ENCODE measurements around the gene BUD13. TPM values are rescaled to one million over a fixed set of nuclear protein-coding genes. Genes with fewer than 3 reads are reported as not detected.

The BUD13 gene
- total RNA-seq, 4 donors from 2014 or later = 12.1 to 18.7 (median 16.2) TPM

GRCh38 chr11:116814502-116814901 is 41.7 kb upstream of the BUD13 start:
- Histone ChIP-seq H3K27me3 (no peaks in the 10 kb centered on the region), H3K4me3 (no peak overlapping the region), H3K9me3 (no peaks in the 10 kb centered on the region), H3K36me3 (no peaks in the 10 kb centered on the region), H3K4me1 (no peaks in the 10 kb centered on the region), H3K27ac (no peak overlapping the region)
- TF ChIP-seq POLR2A (IDR thresholded peaks at IDR 0.05) = no peak
- TF ChIP-seq CTCF (IDR thresholded peaks at IDR 0.05) = no peak
- DNase-seq = no peak
- intact Hi-C loops (cut with DNase I; ENCODE audit: low total_unique reads) = no loop called here

- Histone ChIP-seq H3K4me3 (no peak overlapping the region), H3K27me3 (no peaks in the 10 kb centered on the region), H3K4me1 (no peaks in the 10 kb centered on the region), H3K36me3 (no peaks in the 10 kb centered on the region), H3K27ac (no peak overlapping the region), H3K9me3 (no peaks in the 10 kb centered on the region)
- DNase-seq = no peak
- TF ChIP-seq POLR2A (IDR thresholded peaks at IDR 0.05) (no peak), CTCF (IDR thresholded peaks at IDR 0.05) (no peak)
- intact Hi-C loops (cut with DNase I; ENCODE audit: low total_unique reads) = no loop called here
Measured at GRCh38 chr11:116813781-116814471, 41.1 kb upstream of the BUD13 start.

- no peak overlapping the region for H3K27ac ChIP-seq
- TF ChIP-seq CTCF (IDR thresholded peaks at IDR 0.05) (no peak), POLR2A (IDR thresholded peaks at IDR 0.05) (no peak)
- H3K27me3 ChIP-seq = no peaks in the 10 kb centered on the region
- H3K36me3 ChIP-seq = no peaks in the 10 kb centered on the region
- no peak for DNase-seq
- no peaks in the 10 kb centered on the region for H3K4me1 ChIP-seq
- intact Hi-C loops (cut with DNase I; ENCODE audit: low total_unique reads) = no loop called here
- no peaks in the 10 kb centered on the region for H3K9me3 ChIP-seq
- H3K4me3 ChIP-seq = no peak overlapping the region
Measured at GRCh38 chr11:116813170-116813569, 40.4 kb upstream of the BUD13 start.

GRCh38 chr11:116812109-116812508 is 39.3 kb upstream of the BUD13 start:
- no peak for TF ChIP-seq CTCF (IDR thresholded peaks at IDR 0.05)
- TF ChIP-seq POLR2A (IDR thresholded peaks at IDR 0.05) = no peak
- intact Hi-C loops (cut with DNase I; ENCODE audit: low total_unique reads) = no loop called here
- Histone ChIP-seq H3K4me3 (no peak overlapping the region), H3K36me3 (no peaks in the 10 kb centered on the region), H3K27ac (no peak overlapping the region), H3K4me1 (no peaks in the 10 kb centered on the region), H3K9me3 (no peaks in the 10 kb centered on the region), H3K27me3 (no peaks in the 10 kb centered on the region)
- no peak for DNase-seq

GRCh38 chr11:116811194-116811593 is 38.4 kb upstream of the BUD13 start:
- no peaks in the 10 kb centered on the region for H3K27me3 ChIP-seq
- intact Hi-C loops (cut with DNase I; ENCODE audit: low total_unique reads) = no loop called here
- no peak overlapping the region for H3K4me3 ChIP-seq
- no peaks in the 10 kb centered on the region for H3K4me1 ChIP-seq
- no peaks in the 10 kb centered on the region for H3K9me3 ChIP-seq
- no peak overlapping the region for H3K27ac ChIP-seq
- no peaks in the 10 kb centered on the region for H3K36me3 ChIP-seq
- TF ChIP-seq CTCF (IDR thresholded peaks at IDR 0.05) (no peak), POLR2A (IDR thresholded peaks at IDR 0.05) (no peak)
- no peak for DNase-seq

Measured in uterus (tissue), 4 donors.